Bronchial epithelial cell (primary cell): ENCODE measurements around the gene EIF4E3. TPM values are rescaled to one million over a fixed set of nuclear protein-coding genes. Genes with fewer than 3 reads are reported as not detected.
A peak's percentile ranks its signal among the peaks of the same experiment; 100 is the strongest.

ENCODE experiments used
- DNase-seq: peaks from one replicate; pipeline ENCODE4 v3.0.0-alpha.2; 2010; ENCODE audit warnings: low read depth
- FAIRE-seq: peaks from 2 replicates; lab custom pipeline; 2011; peaks lifted over from hg19 to GRCh38; lab: Jason Lieb, UNC
- H3K27me3 ChIP-seq: 2 replicates; pipeline ENCODE4 v1.5.1; 2011; ENCODE audit warnings: low read length; ENCODE audit not compliant: control insufficient read depth, insufficient read depth
- H3K36me3 ChIP-seq: 2 replicates; pipeline ENCODE4 v1.5.1; 2011; ENCODE audit warnings: low read length; ENCODE audit not compliant: control insufficient read depth, insufficient read depth
- H3K4me3 ChIP-seq: 2 replicates; pipeline ENCODE4 v1.5.1; 2011; ENCODE audit warnings: mild to moderate bottlenecking, low read depth, low read length, control low read depth
- total RNA-seq: library from RNA; depleted of rRNA; stranded (reverse); fragments of >200 nt; gene quantifications from 2 replicates; pipeline ENCODE4 v1.2.1, GENCODE V29; 2014
- TF ChIP-seq, protein P1 (sequence below): IDR thresholded peaks from 2 replicates; pipeline ENCODE4 v1.5.1; 2011; ENCODE audit warnings: mild to moderate bottlenecking, moderate library complexity, low read length, control low read depth, inconsistent platforms; ENCODE audit not compliant: insufficient read depth, severe bottlenecking

Gene EIF4E3
- total RNA-seq, 1 donor from 2014 or later = 2.1 TPM

DNA sequence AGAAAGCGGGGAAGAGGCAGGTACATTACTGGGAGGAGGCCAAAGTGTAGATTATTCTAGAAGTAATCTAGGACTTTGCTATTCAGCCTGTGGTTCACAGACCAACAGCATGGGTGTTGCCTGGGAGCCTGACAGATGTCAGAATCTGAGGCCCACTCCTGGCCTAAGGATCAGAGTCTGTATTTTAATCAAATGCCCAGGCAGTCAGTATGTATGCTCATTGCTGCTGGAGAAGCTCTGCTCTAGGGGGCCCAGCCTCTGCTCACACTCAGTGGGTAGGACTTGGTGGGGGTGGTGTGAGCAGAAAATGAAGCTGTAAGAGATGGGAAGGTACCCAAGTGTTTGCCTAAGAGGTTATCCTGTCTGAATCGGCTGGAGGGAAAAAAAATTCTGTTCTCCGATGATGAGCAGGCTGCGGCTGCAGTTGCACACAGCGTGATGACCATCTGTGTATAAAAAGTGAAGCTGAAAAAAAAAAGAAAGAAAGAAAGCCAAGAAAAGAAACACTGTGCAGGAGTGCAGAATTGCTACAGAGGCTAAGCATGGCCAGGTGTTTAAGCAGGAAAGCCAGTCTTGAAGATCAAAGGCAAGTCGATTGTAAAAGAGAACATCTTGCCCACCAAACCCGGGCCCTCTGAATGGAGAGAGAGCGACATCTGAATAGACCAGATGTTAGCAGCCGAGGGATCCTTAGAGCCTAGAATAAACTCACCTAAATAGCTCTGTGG lies 65.2 kb downstream of the EIF4E3 start:
- DNase-seq = no peak
- Histone ChIP-seq H3K27me3 (no peaks in the 10 kb centered on the region), H3K4me3 (no peak overlapping the region), H3K36me3 (no peaks in the 10 kb centered on the region)
- TF ChIP-seq, protein P1, sequence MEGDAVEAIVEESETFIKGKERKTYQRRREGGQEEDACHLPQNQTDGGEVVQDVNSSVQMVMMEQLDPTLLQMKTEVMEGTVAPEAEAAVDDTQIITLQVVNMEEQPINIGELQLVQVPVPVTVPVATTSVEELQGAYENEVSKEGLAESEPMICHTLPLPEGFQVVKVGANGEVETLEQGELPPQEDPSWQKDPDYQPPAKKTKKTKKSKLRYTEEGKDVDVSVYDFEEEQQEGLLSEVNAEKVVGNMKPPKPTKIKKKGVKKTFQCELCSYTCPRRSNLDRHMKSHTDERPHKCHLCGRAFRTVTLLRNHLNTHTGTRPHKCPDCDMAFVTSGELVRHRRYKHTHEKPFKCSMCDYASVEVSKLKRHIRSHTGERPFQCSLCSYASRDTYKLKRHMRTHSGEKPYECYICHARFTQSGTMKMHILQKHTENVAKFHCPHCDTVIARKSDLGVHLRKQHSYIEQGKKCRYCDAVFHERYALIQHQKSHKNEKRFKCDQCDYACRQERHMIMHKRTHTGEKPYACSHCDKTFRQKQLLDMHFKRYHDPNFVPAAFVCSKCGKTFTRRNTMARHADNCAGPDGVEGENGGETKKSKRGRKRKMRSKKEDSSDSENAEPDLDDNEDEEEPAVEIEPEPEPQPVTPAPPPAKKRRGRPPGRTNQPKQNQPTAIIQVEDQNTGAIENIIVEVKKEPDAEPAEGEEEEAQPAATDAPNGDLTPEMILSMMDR = no peak
- FAIRE-seq = no peak

DNA sequence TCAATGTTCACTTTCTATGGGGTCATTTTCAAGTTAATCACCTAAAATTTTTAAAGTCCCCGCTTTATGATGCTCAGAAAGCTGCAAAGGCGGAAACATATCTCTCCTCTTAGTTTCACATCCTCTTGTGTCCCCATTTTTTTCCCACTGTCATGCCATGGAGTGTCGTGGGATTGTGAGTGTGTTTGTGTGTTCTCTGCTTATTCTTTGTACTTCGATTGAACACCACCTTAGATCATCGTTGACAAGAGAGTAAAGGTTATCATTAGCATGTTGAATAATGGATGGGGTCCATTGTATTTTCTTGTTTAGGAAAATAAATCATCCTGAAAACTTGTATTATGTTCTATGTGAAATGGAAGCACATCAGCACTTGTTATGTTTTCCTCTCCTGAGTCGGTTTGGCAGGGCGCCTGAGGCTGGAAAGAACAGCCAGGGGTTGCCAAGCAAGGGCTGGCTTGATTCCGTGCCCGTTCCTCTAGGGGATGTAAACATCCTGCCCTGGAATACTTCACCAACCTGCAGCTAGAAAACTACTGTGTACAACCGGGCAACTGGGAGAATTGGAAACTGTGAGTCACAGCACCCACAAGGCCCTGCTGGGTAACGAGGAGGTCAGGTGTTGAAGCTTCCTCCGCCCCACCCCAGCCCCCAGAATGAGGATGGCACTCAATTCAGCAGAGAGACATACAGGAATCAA lies 67.2 kb downstream of the EIF4E3 start:
- no peak overlapping the region for H3K4me3 ChIP-seq
- FAIRE-seq (no peak), DNase-seq (peak; percentile 87)
- TF ChIP-seq, protein P1 = no peak
- H3K36me3 ChIP-seq = no peaks in the 10 kb centered on the region
- H3K27me3 ChIP-seq = no peaks in the 10 kb centered on the region

DNA sequence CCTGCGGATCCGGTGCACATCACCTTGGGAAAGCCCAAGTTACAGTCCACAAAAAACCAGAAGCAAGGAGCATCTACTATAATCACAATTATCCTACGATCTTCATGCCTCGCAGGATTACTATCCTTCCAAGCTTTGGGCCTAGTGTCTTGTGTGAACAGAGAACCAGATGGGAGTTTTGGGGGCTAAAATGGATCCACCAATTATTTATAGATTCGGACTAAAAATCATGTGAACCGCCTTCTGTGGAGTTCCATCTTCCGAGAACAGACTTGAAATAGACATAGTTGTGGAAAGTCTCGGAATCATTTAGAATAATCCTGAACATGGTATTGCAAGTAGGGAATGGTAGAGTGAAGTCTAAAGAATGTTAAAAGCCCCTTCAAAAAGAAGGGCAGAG lies 70.1 kb downstream of the EIF4E3 start:
- Histone ChIP-seq H3K36me3 (no peaks in the 10 kb centered on the region), H3K27me3 (no peaks in the 10 kb centered on the region), H3K4me3 (no peak overlapping the region)
- TF ChIP-seq, protein P1 = no peak
- DNase-seq = no peak
- no peak for FAIRE-seq

DNA sequence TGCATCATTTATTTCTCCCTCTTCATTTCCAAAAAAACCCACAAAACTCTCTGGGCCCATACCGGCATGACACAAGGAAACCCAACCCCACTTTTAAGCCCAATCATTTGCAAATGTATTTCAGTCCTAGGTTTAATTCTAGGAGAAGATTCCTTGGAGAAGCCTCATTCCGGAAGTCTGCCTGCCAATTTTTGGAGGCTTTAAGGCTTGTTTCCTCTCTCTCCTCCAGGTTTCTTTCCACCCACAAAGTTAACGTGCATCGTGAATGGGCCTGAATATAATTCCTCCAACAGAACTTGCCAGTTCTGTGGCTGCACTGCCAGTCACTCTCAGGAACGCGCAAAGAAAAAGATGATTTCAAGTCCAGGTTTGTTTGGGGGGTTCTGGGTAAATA lies 71.8 kb downstream of the EIF4E3 start:
- FAIRE-seq = no peak
- H3K4me3 ChIP-seq = no peak overlapping the region
- H3K36me3 ChIP-seq = no peaks in the 10 kb centered on the region
- H3K27me3 ChIP-seq = no peaks in the 10 kb centered on the region
- DNase-seq = no peak
- TF ChIP-seq, protein P1 = no peak

DNA sequence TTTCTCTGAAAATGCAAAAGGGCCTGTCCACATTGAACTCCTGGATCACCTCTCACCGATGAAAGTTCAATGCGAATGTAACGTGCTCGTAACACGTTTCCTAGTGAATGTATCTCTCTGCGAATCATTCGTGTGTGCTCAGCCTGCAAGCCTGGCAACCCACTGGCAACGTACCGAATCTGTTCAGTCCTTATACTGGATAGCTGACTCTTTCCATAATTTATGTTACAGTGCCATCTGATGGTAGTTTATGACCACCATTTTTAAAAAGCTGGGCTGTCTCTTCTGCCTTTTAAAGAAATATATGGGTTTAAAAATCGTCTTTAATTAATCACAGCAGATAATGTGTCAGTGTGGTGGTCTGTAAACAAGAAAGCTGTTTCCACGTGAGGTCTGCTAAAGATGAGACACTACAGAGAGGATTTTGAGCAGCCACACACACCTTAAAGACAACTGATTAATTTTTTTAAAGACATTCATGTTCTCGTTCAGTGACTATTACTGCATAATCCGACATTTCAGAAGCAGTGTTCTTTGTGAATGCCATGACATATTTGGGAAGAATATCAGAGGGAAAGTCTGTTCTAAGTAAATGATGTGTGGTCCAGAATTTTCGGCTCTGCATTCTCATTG lies 72.3 kb downstream of the EIF4E3 start:
- Histone ChIP-seq H3K36me3 (no peaks in the 10 kb centered on the region), H3K27me3 (no peaks in the 10 kb centered on the region), H3K4me3 (no peak overlapping the region)
- TF ChIP-seq, protein P1 = peak; percentile 33
- FAIRE-seq = no peak
- DNase-seq = peak; percentile 58
